Lung (tissue), 12 donors: ENCODE data around the gene PEX11A. TPM values are rescaled to one million over a fixed set of nuclear protein-coding genes. Genes with fewer than 3 reads are reported as not detected.
A peak's percentile ranks its signal among the peaks of the same experiment; 100 is the strongest.

ENCODE experiments used
- ATAC-seq: fragments of 200-7000 bp; cut with Tn5 transposase; one replicate; pipeline ENCODE4 v1.9.1; 2020; ENCODE audit warnings: moderate number of reproducible peaks; ENCODE audit not compliant: insufficient read depth, low FRiP score
- DNase-seq, 3 donors: peaks; one replicate each; pipeline ENCODE4 v3.0.0-alpha.2; 2013 to 2017
- H3K27ac ChIP-seq, 2 donors: one replicate each; pipeline ENCODE4 v1.5.1; 2013; ENCODE audit warnings: mild to moderate bottlenecking in 2 of 2, moderate library complexity in 2 of 2, control low read depth in 1 of 2, inconsistent platforms in 1 of 2, low read depth in 1 of 2, low read length in 1 of 2
- H3K27me3 ChIP-seq, 3 donors: one replicate each; pipeline ENCODE4 v1.5.1; 2013; ENCODE audit warnings: low read length in 2 of 3; ENCODE audit not compliant: control insufficient read depth in 3 of 3, insufficient read depth in 3 of 3
- H3K36me3 ChIP-seq, 4 donors: one replicate each; pipeline ENCODE4 v1.5.1; 2013; ENCODE audit warnings: low read length in 4 of 4, mild to moderate bottlenecking in 1 of 4, moderate library complexity in 1 of 4; ENCODE audit not compliant: control insufficient read depth in 4 of 4, insufficient read depth in 4 of 4
- H3K4me1 ChIP-seq, 5 donors: one replicate each; pipeline ENCODE4 v1.5.1; 2013; ENCODE audit warnings: low read length in 5 of 5, mild to moderate bottlenecking in 2 of 5, moderate library complexity in 1 of 5; ENCODE audit not compliant: control insufficient read depth in 5 of 5, insufficient read depth in 5 of 5
- H3K4me3 ChIP-seq: one replicate; pipeline ENCODE4 v1.5.1; 2013; ENCODE audit warnings: mild to moderate bottlenecking, control low read depth, moderate library complexity
- H3K9ac ChIP-seq, 2 donors: one replicate each; pipeline ENCODE4 v1.5.1; 2013; ENCODE audit warnings: low read length in 2 of 2, control low read depth in 1 of 2; ENCODE audit not compliant: insufficient read depth in 1 of 2
- H3K9me3 ChIP-seq, 4 donors: one replicate each; pipeline ENCODE4 v1.5.1; 2013; ENCODE audit warnings: low read length in 3 of 4, mild to moderate bottlenecking in 1 of 4, moderate library complexity in 1 of 4; ENCODE audit not compliant: control insufficient read depth in 4 of 4, insufficient read depth in 3 of 4
- WGBS, 2 donors: extraction: QIAGEN DNeasy Blood & Tissue Kit; methylation state at CpG; one replicate each; pipeline ENCODE4 v1.1.7; 2013; 5-methylcytosine and 5-hydroxymethylcytosine counted together
- polyA plus RNA-seq, 2 donors: library from polyadenylated mRNA; stranded (reverse); fragments of 200-250 nt; gene quantifications; one replicate each; pipeline ENCODE4 v1.2.1, GENCODE V29; 2013
- total RNA-seq, 2 donors: library from RNA; depleted of rRNA in 1 of 2; stranded (reverse); fragments of >200 nt in 1 of 2; gene quantifications; one replicate each; pipeline ENCODE4 v1.2.1, GENCODE V29; 2014 to 2021
- TF ChIP-seq, protein P1 (sequence below): IDR thresholded peaks from 2 replicates; pipeline ENCODE4 v1.5.1; 2012; ENCODE audit warnings: mild to moderate bottlenecking; ENCODE audit errors: control extremely low read depth, extremely low read depth
- donor health status: control.
- donor health status: control.
- donor health status: Bipolar disorder and iron deficiency.
- donor health status: healthy.
- donor health status: DM: yes; HTN: yes; CAD: no.

Gene PEX11A
- total and polyA plus RNA-seq, 4 donors = 5.6 to 7.9 (median 6.1) TPM

DNA sequence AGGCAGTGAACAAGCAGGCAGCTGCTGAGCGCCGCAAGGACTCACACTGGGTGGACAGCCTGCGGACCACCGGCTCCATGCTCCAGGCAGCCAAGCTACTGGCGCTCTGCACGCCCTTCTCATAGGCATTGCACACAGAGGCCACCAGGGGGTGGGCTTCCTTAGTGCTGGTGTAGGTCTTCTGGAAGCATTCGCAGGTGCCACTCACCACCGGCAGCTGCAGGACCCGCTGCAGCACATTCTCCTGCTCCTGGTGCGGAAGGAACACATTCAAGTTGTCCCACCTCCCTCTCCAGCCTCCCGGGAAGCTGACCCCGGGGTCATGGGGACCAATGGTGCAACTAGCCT lies 17.4 kb downstream of the PEX11A start:
- Histone ChIP-seq H3K4me1 (peaks cover 0 to 5% (median 0%) of the 10 kb centered on the region in 5 donors), H3K4me3 (no peak overlapping the region), H3K9me3 (no peaks in the 10 kb centered on the region), H3K27me3 (no peaks in the 10 kb centered on the region), H3K36me3 (no peaks in the 10 kb centered on the region), H3K27ac (no peak overlapping the region), H3K9ac (no peak overlapping the region)
- ATAC-seq = no peak
- TF ChIP-seq, protein P1, sequence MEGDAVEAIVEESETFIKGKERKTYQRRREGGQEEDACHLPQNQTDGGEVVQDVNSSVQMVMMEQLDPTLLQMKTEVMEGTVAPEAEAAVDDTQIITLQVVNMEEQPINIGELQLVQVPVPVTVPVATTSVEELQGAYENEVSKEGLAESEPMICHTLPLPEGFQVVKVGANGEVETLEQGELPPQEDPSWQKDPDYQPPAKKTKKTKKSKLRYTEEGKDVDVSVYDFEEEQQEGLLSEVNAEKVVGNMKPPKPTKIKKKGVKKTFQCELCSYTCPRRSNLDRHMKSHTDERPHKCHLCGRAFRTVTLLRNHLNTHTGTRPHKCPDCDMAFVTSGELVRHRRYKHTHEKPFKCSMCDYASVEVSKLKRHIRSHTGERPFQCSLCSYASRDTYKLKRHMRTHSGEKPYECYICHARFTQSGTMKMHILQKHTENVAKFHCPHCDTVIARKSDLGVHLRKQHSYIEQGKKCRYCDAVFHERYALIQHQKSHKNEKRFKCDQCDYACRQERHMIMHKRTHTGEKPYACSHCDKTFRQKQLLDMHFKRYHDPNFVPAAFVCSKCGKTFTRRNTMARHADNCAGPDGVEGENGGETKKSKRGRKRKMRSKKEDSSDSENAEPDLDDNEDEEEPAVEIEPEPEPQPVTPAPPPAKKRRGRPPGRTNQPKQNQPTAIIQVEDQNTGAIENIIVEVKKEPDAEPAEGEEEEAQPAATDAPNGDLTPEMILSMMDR = no peak
- DNase-seq = peak in 1 of 3 donors; percentile 22
- 68 to 71% methylated on average over 12 of the region's 12 CpGs for WGBS, 2 donors

DNA sequence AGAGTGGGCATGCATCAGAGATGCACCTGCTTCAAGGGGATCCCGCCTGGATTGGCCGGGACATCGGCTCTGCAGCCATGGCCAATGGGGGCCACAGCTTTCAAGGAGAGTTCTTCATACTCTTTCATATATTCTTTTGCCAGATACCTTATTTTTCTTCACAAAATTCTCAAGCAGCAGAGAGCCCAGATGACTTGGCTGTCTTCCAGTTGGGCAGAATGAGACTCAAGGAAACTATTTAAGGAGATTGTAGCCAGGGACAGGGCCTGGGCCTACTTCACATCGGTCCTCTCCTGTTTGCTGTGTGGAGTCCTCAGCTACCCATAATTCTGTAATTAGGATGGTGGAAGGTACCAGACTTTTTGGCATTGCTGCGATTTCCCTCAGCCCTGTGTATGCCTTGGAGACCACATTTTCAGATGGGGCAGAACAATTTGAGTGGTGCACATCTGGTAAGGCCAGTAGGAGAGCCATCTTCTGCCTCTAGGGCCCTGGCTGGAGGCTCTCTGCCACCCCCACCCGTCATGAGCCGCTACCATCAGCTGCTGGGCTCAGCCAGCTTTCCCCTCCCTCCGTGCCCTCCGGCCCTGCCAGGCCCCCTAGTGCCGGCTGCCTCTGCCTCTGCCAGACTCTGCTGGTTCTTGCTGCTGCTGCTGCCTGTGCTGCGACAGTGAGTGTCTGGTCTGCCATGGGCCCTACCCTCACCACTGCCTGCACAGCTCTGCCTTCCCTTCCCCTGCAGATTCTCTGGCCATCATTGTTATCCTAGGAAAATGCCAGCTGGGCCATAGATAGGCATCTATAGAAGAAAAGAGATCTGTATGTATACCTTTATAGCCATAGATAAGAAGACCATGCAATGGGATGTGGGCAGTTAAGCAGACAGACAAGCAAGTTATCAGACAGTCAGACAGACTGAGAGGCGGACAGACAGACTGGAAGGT lies 18.1 kb downstream of the PEX11A start:
- DNase-seq = peak in 1 of 3 donors; percentile 54
- Histone ChIP-seq H3K27ac (no peak overlapping the region), H3K9me3 (no peaks in the 10 kb centered on the region), H3K4me1 (peaks cover 0 to 5% (median 0%) of the 10 kb centered on the region in 5 donors), H3K36me3 (no peaks in the 10 kb centered on the region), H3K4me3 (no peak overlapping the region), H3K9ac (no peak overlapping the region), H3K27me3 (no peaks in the 10 kb centered on the region)
- ATAC-seq = no peak
- TF ChIP-seq, protein P1 = no peak
- WGBS, 2 donors = 93% methylated on average over 12 of the region's 12 CpGs

DNA sequence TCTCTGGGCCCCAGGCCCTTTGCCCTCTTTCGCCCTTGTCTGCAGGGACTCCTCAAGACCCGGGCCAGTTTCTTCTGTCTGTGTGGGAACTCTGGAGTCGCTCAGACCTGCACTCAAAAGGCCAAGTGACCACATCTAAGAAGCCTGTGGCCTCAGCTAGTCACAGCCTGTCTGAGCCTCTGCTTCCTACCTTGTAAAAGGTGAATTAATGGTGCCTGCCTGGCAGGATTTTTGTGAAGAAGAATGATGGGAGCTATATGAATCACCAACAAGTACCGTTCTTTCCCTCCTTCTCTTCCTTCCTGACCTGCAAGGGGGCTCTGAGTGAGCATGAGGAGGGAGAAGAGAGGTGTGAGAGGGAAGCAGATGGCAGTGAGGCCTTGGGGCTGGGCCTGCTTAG lies 18.9 kb downstream of the PEX11A start:
- H3K4me3 ChIP-seq = no peak overlapping the region
- H3K27ac ChIP-seq = no peak overlapping the region
- TF ChIP-seq, protein P1 = no peak
- H3K27me3 ChIP-seq = no peaks in the 10 kb centered on the region
- H3K4me1 ChIP-seq = peaks cover 0 to 5% (median 0%) of the 10 kb centered on the region in 5 donors
- H3K9me3 ChIP-seq = no peaks in the 10 kb centered on the region
- H3K36me3 ChIP-seq = no peaks in the 10 kb centered on the region
- no peak for DNase-seq
- ATAC-seq = no peak
- no peak overlapping the region for H3K9ac ChIP-seq
- WGBS, 2 donors = 56 to 59% methylated on average over 4 of the region's 4 CpGs
